A673 (cell line): ENCODE results near the gene RYR1.

Experiments used
- EZH2 ChIP-seq: fragments of 200-600 bp; sonication (generic); IDR thresholded peaks from 2 replicates; pipeline ENCODE4 v1.6.1; 2017; ENCODE audit warnings: borderline replicate concordance, low read depth, mild to moderate bottlenecking, mixed read lengths, antibody characterized with exemption, low read length; ENCODE audit not compliant: poor library complexity, severe bottlenecking
- TF ChIP-seq, protein P1 (sequence below): fragments of 300-800, 200-600 bp; sonication (generic); conservative IDR thresholded peaks from 2 replicates; pipeline ENCODE4 v1.5.1; 2017; ENCODE audit warnings: low read depth, mild to moderate bottlenecking, antibody characterized with exemption, low read length, moderate library complexity, mixed read lengths

GRCh38 chr19:38496116-38496515, 62.6 kb downstream of the RYR1 start:
- TF ChIP-seq, protein P1, sequence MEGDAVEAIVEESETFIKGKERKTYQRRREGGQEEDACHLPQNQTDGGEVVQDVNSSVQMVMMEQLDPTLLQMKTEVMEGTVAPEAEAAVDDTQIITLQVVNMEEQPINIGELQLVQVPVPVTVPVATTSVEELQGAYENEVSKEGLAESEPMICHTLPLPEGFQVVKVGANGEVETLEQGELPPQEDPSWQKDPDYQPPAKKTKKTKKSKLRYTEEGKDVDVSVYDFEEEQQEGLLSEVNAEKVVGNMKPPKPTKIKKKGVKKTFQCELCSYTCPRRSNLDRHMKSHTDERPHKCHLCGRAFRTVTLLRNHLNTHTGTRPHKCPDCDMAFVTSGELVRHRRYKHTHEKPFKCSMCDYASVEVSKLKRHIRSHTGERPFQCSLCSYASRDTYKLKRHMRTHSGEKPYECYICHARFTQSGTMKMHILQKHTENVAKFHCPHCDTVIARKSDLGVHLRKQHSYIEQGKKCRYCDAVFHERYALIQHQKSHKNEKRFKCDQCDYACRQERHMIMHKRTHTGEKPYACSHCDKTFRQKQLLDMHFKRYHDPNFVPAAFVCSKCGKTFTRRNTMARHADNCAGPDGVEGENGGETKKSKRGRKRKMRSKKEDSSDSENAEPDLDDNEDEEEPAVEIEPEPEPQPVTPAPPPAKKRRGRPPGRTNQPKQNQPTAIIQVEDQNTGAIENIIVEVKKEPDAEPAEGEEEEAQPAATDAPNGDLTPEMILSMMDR = no peak
- TF ChIP-seq EZH2 = no peak
